ENCODE results near the gene MAP2K3. TPM values are rescaled to one million over a fixed set of nuclear protein-coding genes. Genes with fewer than 3 reads are reported as not detected.
"Not testable (repeated sequence)": the region's sequence is repeated elsewhere in the genome, so short reads cannot be mapped to it uniquely, and the experiment has no call there.

MAP2K3 gene
- total and polyA plus RNA-seq, 2 donors (not counting 3 experiments of a cell fraction or from before 2014, with no cell fraction given) = 15.3 to 36.3 TPM

DNA sequence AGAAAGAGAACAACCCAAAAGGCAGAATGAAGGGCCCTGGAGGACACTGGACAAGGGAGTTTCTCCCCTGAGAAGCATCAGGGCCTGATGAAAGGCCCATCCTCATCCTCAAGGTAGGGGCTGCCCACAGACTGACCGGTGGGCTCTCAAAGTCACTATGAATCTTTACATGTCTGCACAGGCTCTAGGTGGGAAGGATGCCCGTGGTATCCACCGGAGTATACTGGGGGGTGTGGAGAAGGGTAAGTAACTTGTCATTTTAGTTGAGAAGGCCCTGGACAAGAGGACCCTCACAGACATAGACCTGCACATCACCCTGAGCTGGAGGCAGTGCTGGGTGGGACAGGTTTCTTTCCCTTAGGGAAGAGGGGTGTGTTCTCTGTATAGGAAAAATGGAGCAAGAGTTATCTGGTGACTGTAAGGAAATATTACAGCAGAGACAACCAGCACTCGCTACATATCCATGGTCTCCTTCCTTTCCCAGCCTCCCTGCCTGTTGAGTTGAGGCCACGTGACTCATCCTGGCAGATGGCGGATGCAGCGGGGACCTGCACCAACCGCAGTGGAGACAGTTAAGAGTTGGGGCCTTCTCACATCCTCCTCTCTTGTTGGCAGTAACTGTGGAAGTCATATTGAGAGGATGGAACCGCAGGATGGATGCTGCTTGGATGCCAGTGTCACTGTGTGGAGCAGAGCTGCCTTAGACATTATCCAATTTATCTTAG is 46.1 kb downstream of the MAP2K3 start:
- no peak overlapping the region for H3K9ac ChIP-seq (replicated peaks; ENCODE audit: extremely low read depth, insufficient read depth, low read length)
- BruUV-seq (replicated peaks) = no TSS peak
- intact Hi-C loops (cut with micrococcal nuclease) = no loop called here
- no peaks in the 10 kb centered on the region for H3K9me3 ChIP-seq (replicated peaks; ENCODE audit: control insufficient read depth, insufficient read depth, low read length)
- no peaks in the 10 kb centered on the region for H3K36me3 ChIP-seq (ENCODE audit: control insufficient read depth in 2 of 2, extremely low read depth in 1 of 2, insufficient read depth in 2 of 2, low read length in 2 of 2)
- no peaks in the 10 kb centered on the region for H4K20me1 ChIP-seq (replicated peaks; ENCODE audit: control insufficient read depth, extremely low read depth, insufficient read depth, low read length)
- dilution Hi-C loops (cut with MboI; ENCODE audit: extremely low pct_ligation_motif_present, low sequenced_read_pairs) = no loop called here
- DNase-seq (ENCODE audit: low read depth, low spot score) = no peak
- H3K27ac ChIP-seq (ENCODE audit: insufficient read depth, low read depth, low read length) = no peak overlapping the region
- H3K4me2 ChIP-seq (ENCODE audit: insufficient read depth, low read length) = no peak overlapping the region
- no peaks in the 10 kb centered on the region for H3K27me3 ChIP-seq (ENCODE audit: control insufficient read depth in 2 of 2, insufficient read depth in 2 of 2, low read length in 2 of 2)
- ChIA-PET POLR2A (no interaction called here), CTCF (no interaction called here)
- H3K79me2 ChIP-seq (ENCODE audit: control insufficient read depth, insufficient read depth, low read length) = no peaks in the 10 kb centered on the region
- no peak overlapping the region for H3K4me3 ChIP-seq (replicated peaks in 1 of 3; ENCODE audit: insufficient read depth in 1 of 3, low read depth in 1 of 3, low read length in 3 of 3)
- FAIRE-seq = no peak
- no peak for TF ChIP-seq JUN (IDR thresholded peaks at IDR 0.05; ENCODE audit: borderline replicate concordance, insufficient read depth, insufficient read length, low read depth)
- no peak for TF ChIP-seq POLR2AphosphoS5 (IDR thresholded peaks at IDR 0.05; ENCODE audit: insufficient read depth, low read depth, low read length)
- TF ChIP-seq, protein P1, sequence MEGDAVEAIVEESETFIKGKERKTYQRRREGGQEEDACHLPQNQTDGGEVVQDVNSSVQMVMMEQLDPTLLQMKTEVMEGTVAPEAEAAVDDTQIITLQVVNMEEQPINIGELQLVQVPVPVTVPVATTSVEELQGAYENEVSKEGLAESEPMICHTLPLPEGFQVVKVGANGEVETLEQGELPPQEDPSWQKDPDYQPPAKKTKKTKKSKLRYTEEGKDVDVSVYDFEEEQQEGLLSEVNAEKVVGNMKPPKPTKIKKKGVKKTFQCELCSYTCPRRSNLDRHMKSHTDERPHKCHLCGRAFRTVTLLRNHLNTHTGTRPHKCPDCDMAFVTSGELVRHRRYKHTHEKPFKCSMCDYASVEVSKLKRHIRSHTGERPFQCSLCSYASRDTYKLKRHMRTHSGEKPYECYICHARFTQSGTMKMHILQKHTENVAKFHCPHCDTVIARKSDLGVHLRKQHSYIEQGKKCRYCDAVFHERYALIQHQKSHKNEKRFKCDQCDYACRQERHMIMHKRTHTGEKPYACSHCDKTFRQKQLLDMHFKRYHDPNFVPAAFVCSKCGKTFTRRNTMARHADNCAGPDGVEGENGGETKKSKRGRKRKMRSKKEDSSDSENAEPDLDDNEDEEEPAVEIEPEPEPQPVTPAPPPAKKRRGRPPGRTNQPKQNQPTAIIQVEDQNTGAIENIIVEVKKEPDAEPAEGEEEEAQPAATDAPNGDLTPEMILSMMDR (IDR thresholded peaks at IDR 0.05; ENCODE audit: extremely low read depth in 1 of 2, insufficient read depth in 1 of 2, low read depth in 1 of 2, low read length in 2 of 2) = no peak
- TF ChIP-seq, protein P2, sequence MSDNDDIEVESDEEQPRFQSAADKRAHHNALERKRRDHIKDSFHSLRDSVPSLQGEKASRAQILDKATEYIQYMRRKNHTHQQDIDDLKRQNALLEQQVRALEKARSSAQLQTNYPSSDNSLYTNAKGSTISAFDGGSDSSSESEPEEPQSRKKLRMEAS (IDR thresholded peaks at IDR 0.05; ENCODE audit: insufficient read depth, insufficient read length) = no peak
- no peak for TF ChIP-seq FOS (IDR thresholded peaks at IDR 0.05; ENCODE audit: borderline replicate concordance, insufficient read depth, low read length)
- no peak for TF ChIP-seq GATA2 (IDR thresholded peaks at IDR 0.05; ENCODE audit: insufficient read depth, insufficient read length, low read depth, low read length)
- TF ChIP-seq POLR2A (IDR thresholded peaks at IDR 0.05; ENCODE audit: low read depth, low read length) = no peak
- TF ChIP-seq MYC (IDR thresholded peaks at IDR 0.05; ENCODE audit: low read depth, low read length) = no peak
- TF ChIP-seq EZH2 (IDR thresholded peaks at IDR 0.05; ENCODE audit: borderline replicate concordance, low read depth, low read length, severe bottlenecking) = no peak
- no peaks in the 10 kb centered on the region for H3K4me1 ChIP-seq (ENCODE audit: control insufficient read depth, extremely low read depth, insufficient read depth, low read length)
- H2AFZ ChIP-seq (ENCODE audit: low read depth, low read length) = no peak overlapping the region
- no peaks in the 10 kb centered on the region for H3K9me1 ChIP-seq (replicated peaks; ENCODE audit: control insufficient read depth, extremely low read depth, insufficient read depth, low read length)

DNA sequence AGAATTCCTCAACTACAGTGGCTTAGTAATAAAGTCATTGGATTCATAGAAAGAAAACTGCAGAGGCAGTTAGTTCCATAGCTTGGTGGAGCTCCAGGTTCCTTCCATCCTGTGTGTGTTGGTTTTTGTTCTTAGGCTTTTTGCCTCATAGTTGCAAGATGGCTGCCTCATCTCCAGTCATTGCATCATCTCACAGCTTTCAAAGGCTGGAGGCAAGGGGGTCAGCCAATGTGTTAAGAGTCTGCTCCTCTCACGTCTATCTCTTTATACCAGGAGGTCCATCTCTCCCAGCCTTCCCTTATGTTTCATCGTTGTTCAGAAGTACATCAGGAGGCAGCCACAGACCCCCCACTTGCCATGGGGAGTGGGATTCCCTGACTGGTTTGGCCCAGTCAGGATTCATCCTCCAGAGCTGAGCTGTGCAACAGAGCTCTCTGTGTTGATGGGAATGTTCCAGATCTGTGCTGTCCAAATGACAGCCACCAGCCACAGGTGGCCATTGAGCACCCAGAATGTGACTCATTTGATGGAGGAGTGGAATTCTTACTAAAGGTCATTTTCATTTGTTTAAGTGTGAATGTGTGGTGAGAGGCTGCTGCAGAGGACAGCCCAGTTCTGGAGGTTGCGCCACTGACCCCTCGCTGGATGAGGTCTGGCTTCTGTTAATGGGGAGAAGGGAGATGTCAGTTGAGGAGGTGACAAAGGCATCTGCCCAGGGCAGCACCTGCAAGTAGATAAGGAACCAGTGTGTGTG is 52.2 kb downstream of the MAP2K3 start:
- intact Hi-C loops (cut with micrococcal nuclease); H3K9ac ChIP-seq (replicated peaks; ENCODE audit: extremely low read depth, insufficient read depth, low read length); H3K4me3 ChIP-seq (replicated peaks in 1 of 3; ENCODE audit: insufficient read depth in 1 of 3, low read depth in 1 of 3, low read length in 3 of 3); H3K9me3 ChIP-seq (replicated peaks; ENCODE audit: control insufficient read depth, insufficient read depth, low read length); H3K36me3 ChIP-seq (ENCODE audit: control insufficient read depth in 2 of 2, extremely low read depth in 1 of 2, insufficient read depth in 2 of 2, low read length in 2 of 2); H4K20me1 ChIP-seq (replicated peaks; ENCODE audit: control insufficient read depth, extremely low read depth, insufficient read depth, low read length); FAIRE-seq; DNase-seq (ENCODE audit: low read depth, low spot score); H3K4me1 ChIP-seq (ENCODE audit: control insufficient read depth, extremely low read depth, insufficient read depth, low read length); dilution Hi-C loops (cut with MboI; ENCODE audit: extremely low pct_ligation_motif_present, low sequenced_read_pairs); CTCF ChIA-PET; H3K4me2 ChIP-seq (ENCODE audit: insufficient read depth, low read length); H3K27me3 ChIP-seq (ENCODE audit: control insufficient read depth in 2 of 2, insufficient read depth in 2 of 2, low read length in 2 of 2); BruUV-seq (replicated peaks); POLR2A ChIA-PET; H3K9me1 ChIP-seq (replicated peaks; ENCODE audit: control insufficient read depth, extremely low read depth, insufficient read depth, low read length); H3K27ac ChIP-seq (ENCODE audit: insufficient read depth, low read depth, low read length); H3K79me2 ChIP-seq (ENCODE audit: control insufficient read depth, insufficient read depth, low read length); H2AFZ ChIP-seq (ENCODE audit: low read depth, low read length): not testable (repeated sequence)

Data from endothelial cell of umbilical vein (primary cell).